HG02885 (cell line): Measurements from ENCODE around the gene SPCS3.
"Not testable (repeated sequence)": the region's sequence is repeated elsewhere in the genome, so short reads cannot be mapped to it uniquely, and the experiment has no call there.

Experiments
- ATAC-seq: cut with Tn5 transposase; IDR thresholded peaks from one replicate; pipeline ENCODE4 v1.9.1; 2021; ENCODE audit warnings: mild to moderate bottlenecking; ENCODE audit not compliant: unreplicated experiment, poor library complexity

Gene SPCS3

DNA sequence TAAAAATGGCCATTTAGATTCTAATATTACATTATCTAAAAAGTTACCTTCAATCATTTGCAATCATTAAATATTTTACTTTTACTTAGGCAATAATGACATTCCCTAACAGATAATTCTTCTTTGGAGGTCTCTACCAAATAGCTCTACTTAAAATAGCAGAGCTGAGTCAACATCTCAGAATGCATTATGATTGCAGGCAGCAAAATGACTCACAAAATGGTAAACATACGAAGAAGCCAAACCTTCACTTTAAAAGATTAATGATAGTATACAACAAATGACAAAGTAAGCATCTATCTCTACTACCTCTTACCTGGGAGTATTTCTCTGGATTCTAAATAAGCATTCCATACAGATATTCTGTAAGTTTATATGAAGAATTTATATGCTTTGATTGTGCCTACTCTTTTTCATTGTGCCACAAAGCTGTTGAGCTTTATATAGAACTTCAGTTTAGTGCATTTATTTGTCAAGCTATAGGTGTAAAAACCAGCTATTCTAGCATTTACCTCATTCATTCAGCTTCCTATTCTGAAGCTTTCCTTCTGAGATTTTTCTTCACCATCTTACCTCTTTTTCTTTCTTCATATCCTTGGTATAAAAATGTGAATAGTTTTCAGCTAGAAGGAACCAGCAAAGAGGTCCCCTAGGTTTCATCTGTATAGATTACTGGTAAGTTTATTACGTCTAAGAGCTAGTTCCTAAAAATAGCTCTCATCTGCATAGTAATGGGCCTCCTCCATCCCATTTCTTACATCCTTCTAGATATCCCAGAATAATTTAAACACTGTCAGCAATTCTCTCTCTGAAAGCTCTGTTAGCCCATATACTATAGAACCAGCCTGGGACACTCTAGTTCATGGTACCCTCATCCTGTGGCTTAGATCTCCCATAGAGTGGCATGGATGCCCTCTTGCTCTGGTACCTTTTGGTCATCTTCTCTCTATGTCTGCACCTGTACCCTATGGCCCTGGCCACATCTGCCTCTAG is 17.2 kb upstream of the SPCS3 start:
- ATAC-seq: no peak

DNA sequence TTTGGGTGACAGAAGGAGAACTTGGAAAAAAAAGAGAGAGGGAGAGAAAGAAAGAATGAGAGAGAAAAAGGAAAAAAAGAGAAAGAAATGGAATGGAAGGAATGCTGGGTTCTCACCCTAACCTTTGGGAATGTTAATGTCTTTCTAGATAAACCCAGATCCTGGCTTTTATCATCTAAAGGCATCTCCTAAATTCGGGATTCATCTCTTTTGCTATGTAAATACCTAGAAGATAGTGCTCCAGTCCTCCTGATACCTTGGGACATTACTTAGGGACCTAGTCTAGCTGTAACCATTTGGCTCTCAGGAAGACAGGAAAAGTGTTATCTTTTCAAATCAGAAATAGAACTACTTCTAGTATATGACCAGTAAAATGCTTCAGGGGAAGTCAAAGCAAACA is 15.8 kb upstream of the SPCS3 start:
- ATAC-seq: no peak

- ATAC-seq: no peak
Observed at GRCh38 chr4:176306837-176307665, 12.7 kb upstream of the SPCS3 start.

DNA sequence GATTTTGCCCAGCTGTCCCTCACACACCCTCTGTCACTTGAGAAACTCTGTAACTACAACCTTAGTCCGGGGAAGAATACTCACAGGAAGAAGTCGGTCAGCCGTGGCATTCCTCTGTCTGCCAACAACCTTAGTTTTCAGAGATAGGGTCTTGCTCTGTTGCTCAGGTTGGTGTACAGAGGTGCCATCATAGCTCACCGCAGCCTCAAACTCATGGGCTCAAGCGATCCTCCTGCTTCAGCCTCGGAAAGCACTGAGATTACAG is 12.2 kb upstream of the SPCS3 start:
- ATAC-seq: no peak

GRCh38 chr4:176308441-176308840 is 11.3 kb upstream of the SPCS3 start:
- peak; percentile 58 for ATAC-seq

GRCh38 chr4:176309046-176309445 is 10.7 kb upstream of the SPCS3 start:
- ATAC-seq: peak; percentile 99

DNA sequence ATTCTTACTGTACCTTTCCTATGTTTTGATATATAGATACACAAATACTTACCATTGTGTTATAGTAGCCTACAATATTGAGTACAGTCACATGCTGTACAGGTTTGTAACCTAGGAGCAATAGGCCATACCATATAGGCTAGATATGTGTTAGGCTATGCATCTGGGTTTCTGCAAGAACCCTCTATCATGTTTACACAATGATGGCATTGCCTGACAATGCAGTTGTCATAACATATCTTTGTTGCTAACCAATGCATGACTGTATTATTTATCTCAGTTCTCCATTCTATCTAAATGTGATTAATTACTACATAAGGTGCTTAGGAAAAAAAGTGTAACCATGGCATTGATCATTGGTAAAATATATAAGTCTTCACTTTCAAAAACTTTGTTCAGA is 10.0 kb upstream of the SPCS3 start:
- ATAC-seq: no peak

GRCh38 chr4:176313596-176314336 is 6.0 kb upstream of the SPCS3 start:
- ATAC-seq: no peak

GRCh38 chr4:176319151-176319703 is 539 bp upstream of the SPCS3 start:
- no peak for ATAC-seq

DNA sequence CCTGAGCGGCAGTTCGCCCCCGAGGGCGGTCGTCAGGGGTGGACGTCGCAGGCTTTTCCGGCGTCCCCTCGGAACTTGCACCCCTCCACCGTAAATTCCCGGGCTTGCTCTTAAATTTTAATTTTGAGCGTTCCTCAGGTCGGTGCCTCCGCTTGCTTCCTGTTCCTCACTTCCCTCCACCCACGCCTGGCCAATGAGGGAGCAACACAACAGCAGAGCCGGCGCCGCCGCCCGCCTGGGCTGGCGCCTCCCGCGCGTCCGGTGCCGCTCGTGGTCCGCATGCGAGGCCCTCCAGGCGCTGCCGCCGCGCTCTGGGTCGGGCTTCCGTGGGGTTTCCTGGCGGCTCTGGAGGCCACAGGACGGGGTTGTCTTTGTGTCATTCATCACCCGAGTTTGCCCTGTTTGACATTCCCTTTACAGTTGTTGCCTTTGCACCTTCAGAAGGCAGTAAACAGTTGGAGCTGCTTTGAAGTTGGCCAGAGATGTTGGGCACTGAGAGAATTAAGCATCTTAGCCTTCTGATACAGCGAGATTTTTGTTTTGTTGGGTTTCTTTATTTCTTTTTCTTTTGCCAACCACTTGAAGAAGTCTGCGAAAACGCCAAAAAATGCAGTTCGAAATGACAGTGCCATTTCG is 692 bp downstream of the SPCS3 start:
- ATAC-seq: peak; percentile 79

DNA sequence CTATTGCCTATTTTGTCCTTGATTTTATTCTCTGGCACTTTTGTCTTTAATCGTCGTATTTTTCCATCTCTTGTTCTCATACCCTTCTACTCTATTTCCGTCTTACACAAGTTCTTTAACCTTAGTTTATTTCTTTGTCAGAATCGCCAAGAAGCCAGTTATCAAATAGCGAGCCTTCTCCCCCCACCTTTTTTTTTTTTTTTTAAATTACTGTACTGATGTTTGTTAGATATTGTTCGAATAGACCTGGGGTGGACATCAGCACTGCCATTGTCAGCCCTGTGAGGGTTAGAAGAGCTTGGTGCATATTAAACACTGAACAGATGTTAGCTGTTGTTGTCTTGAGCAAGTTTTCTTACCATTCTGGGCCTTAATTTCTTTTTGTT is 1.2 kb downstream of the SPCS3 start:
- no peak for ATAC-seq

GRCh38 chr4:176321589-176321988 is 1.8 kb downstream of the SPCS3 start:
- ATAC-seq: no peak

- ATAC-seq: no peak
Observed at GRCh38 chr4:176323511-176324160, 3.9 kb downstream of the SPCS3 start.

GRCh38 chr4:176324876-176325275 is 5.1 kb downstream of the SPCS3 start:
- not testable (repeated sequence) for ATAC-seq

DNA sequence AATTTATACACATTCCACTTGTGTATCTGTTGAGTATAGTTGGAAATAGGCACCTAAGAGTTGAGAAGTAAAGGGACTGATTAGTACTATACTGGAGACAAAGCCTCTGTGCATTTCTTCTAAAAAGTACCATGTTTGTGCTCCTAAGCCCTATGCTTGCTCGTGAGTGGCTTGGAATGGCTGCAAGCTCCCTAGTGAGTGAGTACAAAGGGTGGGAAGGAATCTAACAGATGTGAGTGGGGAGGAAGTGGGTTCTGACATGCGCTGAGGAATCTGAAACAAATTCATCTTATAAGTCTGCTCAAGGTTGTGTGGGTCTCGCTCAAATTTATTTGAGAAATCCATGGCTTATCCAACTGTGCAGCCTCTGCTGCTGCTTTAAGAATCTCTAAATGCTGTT is 13.3 kb downstream of the SPCS3 start:
- no peak for ATAC-seq

GRCh38 chr4:176334066-176334465 is 14.3 kb downstream of the SPCS3 start:
- ATAC-seq: no peak

GRCh38 chr4:176335421-176335820 is 15.7 kb downstream of the SPCS3 start:
- no peak for ATAC-seq

DNA sequence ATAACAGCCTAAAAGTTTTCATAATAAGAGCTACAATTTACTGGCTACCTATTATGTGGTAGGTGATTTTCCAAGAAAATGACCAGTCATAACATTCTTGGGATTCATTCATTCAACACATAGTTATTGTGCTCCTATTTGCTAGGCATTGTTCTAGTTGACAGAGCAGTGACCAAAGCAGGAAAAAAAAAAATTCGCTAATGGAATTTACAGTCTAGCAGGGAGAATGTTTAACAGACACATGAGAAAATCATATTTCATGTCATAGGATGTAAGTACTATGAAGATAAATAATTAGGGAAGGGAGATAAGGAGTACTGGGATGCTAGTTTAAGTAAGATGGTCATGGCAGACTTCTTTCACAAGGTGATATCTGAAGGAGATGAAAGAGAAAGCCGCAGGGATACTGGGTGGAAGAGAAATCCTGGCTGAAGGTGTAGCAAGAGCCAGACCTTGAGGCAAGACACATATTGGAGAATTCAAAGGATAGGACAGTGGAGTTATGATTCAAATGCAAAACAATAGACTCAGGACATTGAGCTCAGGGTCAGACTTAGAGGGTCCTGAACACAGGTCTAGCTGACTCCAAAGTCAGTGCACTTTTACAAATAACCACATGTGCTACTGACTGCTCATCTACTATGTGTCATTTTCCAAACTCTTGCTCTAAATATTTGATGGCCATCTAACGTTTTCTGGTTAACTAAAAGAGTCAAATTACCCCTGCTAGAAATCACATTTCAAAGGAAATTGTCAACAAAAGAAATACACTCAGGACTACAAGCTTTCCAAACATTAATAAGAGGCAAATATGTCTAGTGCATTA is 20.4 kb downstream of the SPCS3 start:
- ATAC-seq: no peak
